HCT116 (cell line): Measurements from ENCODE around the gene CHPT1. TPM values are rescaled to one million over a fixed set of nuclear protein-coding genes. Genes with fewer than 3 reads are reported as not detected.

Source experiments
- ATAC-seq: fragments of 200-7000 bp; cut with Tn5 transposase; 2 replicates; pipeline ENCODE4 v1.9.1; 2020; ENCODE audit warnings: mild to moderate bottlenecking, moderate library complexity
- BruUV-seq: library from RNA; stranded (reverse); fragments of 400-500 nt; replicated peaks from 2 replicates; lab custom pipeline; 2021; lab: Mats Ljungman, UMichigan
- CTCF ChIA-PET: fragments of 300-600 bp; sonication (Branson Sonifier 250); formaldehyde crosslinking; loops from one replicate; lab custom pipeline; 2021; ENCODE audit warnings: antibody characterized with exemption; lab: Charles Lee
- POLR2A ChIA-PET: fragments of 300-600, 350-600 bp; sonication (Branson Sonifier 250); formaldehyde crosslinking; loops from one replicate; lab custom pipeline; 2021; ENCODE audit warnings: antibody characterized with exemption; lab: Charles Lee
- RAD21 ChIA-PET, 2 experiments: fragments of 300-600 bp; sonication (Branson Sonifier 250); formaldehyde crosslinking; loops; one replicate each; lab custom pipeline; 2023; ENCODE audit warnings: low total read pairs in 2 of 2; ENCODE audit not compliant: uncharacterized antibody in 2 of 2, unreplicated experiment in 2 of 2, low non-redundant PET in 1 of 2; lab: Charles Lee
- DNase-seq: peaks from one replicate; pipeline ENCODE4 v3.0.0-alpha.2; 2010; ENCODE audit warnings: low read depth, low spot score
- H2AFZ ChIP-seq: fragments of 200-600 bp; shearing (Covaris generic), sonication (generic); 2 replicates; pipeline ENCODE4 v1.6.1; 2017; ENCODE audit warnings: low read depth, mixed run types, mixed read lengths, antibody characterized with exemption, low read length; ENCODE audit not compliant: poor library complexity, severe bottlenecking
- H3K27ac ChIP-seq: 2 replicates; pipeline ENCODE4 v1.5.1; 2012; ENCODE audit warnings: low read depth, low read length
- H3K27me3 ChIP-seq: fragments of 200-600 bp; sonication (generic); 2 replicates; pipeline ENCODE4 v1.6.1; 2016; ENCODE audit warnings: mixed run types, low read length, mixed read lengths; ENCODE audit not compliant: insufficient read depth
- H3K36me3 ChIP-seq, 2 experiments: fragments of 200-500 bp in 1 of 2; fragments of 200-600 bp in 1 of 2; sonication (Bioruptor generic) in 1 of 2; sonication (generic) in 1 of 2; 2 replicates each; pipeline versions ENCODE4 v1.5.1 to v1.6.1; 2014 to 2016; ENCODE audit warnings: low read length in 2 of 2, inconsistent platforms in 1 of 2, mixed read lengths in 1 of 2, mixed run types in 1 of 2; ENCODE audit not compliant: insufficient read depth in 2 of 2, control insufficient read depth in 1 of 2
- H3K4me1 ChIP-seq, 2 experiments: fragments of 200-600 bp in 1 of 2; sonication (generic) in 1 of 2; 2 replicates each; pipeline versions ENCODE4 v1.5.1 to v1.6.1; 2012 to 2017; ENCODE audit warnings: low read length in 2 of 2, inconsistent platforms in 1 of 2, mild to moderate bottlenecking in 1 of 2, mixed read lengths in 1 of 2, mixed run types in 1 of 2, moderate library complexity in 1 of 2; ENCODE audit not compliant: insufficient read depth in 2 of 2, control insufficient read depth in 1 of 2
- H3K4me2 ChIP-seq: fragments of 200-600 bp; sonication (generic); 2 replicates; pipeline ENCODE4 v1.6.1; 2017; ENCODE audit warnings: mixed run types, low read length, mixed read lengths
- H3K4me3 ChIP-seq, 2 experiments: fragments of 200-600 bp in 1 of 2; sonication (generic) in 1 of 2; replicated peaks in 1 of 2; 2 replicates each; pipeline ENCODE4 v1.5.1; 2011 to 2016; ENCODE audit warnings: low read length in 2 of 2, control low read depth in 1 of 2, low read depth in 1 of 2, mild to moderate bottlenecking in 1 of 2, mixed read lengths in 1 of 2, mixed run types in 1 of 2
- H3K79me2 ChIP-seq: fragments of 200-600 bp; sonication (generic); 2 replicates; pipeline ENCODE4 v1.6.1; 2017; ENCODE audit warnings: mild to moderate bottlenecking, mixed run types, low read length, moderate library complexity, mixed read lengths; ENCODE audit not compliant: insufficient read depth
- H3K9ac ChIP-seq: fragments of 200-600 bp; sonication (generic); 2 replicates; pipeline ENCODE4 v1.6.1; 2016; ENCODE audit warnings: low read length, mixed read lengths
- H3K9me2 ChIP-seq: fragments of 200-600 bp; sonication (generic), shearing (Covaris generic); 2 replicates; pipeline ENCODE4 v1.6.1; 2017; ENCODE audit warnings: mixed run types, mild to moderate bottlenecking, moderate library complexity; ENCODE audit not compliant: insufficient read depth
- H3K9me3 ChIP-seq, 2 experiments: fragments of 200-500 bp in 1 of 2; fragments of 200-600 bp in 1 of 2; sonication (Bioruptor generic) in 1 of 2; sonication (generic) in 1 of 2; 2 replicates each; pipeline ENCODE4 v1.6.1; 2014 to 2017; ENCODE audit warnings: low read length in 2 of 2, mixed read lengths in 2 of 2, inconsistent platforms in 1 of 2, low read depth in 1 of 2, mild to moderate bottlenecking in 1 of 2, mixed run types in 1 of 2, moderate library complexity in 1 of 2; ENCODE audit not compliant: control insufficient read depth in 1 of 2, insufficient read depth in 1 of 2
- H4K20me1 ChIP-seq: fragments of 200-600 bp; sonication (generic), shearing (Covaris generic); 2 replicates; pipeline ENCODE4 v1.6.1; 2017; ENCODE audit warnings: mixed run types, mild to moderate bottlenecking, moderate library complexity; ENCODE audit not compliant: insufficient read depth
- ATF3 ChIP-seq: IDR thresholded peaks from 2 replicates; pipeline ENCODE4 v1.6.1; 2012
- CEBPB ChIP-seq: IDR thresholded peaks from 2 replicates; pipeline ENCODE4 v1.6.1; 2012; ENCODE audit warnings: low read depth
- EGR1 ChIP-seq: IDR thresholded peaks from 2 replicates; pipeline ENCODE4 v1.6.1; 2012; ENCODE audit warnings: low read depth
- JUND ChIP-seq: IDR thresholded peaks from 2 replicates; pipeline ENCODE4 v1.6.1; 2012
- POLR2A ChIP-seq: IDR thresholded peaks from 2 replicates; pipeline ENCODE4 v1.7.0; 2011; ENCODE audit warnings: borderline replicate concordance; ENCODE audit not compliant: insufficient read depth, insufficient read length; ENCODE audit errors: extremely low read depth
- POLR2AphosphoS5 ChIP-seq: IDR thresholded peaks from 2 replicates; pipeline ENCODE4 v1.6.1; 2011; ENCODE audit warnings: mild to moderate bottlenecking, low read depth, low read length, moderate library complexity
- RAD21 ChIP-seq: IDR thresholded peaks from 2 replicates; pipeline ENCODE4 v1.6.1; 2012; ENCODE audit warnings: low read depth, mild to moderate bottlenecking
- SP1 ChIP-seq: IDR thresholded peaks from 2 replicates; pipeline ENCODE4 v1.6.1; 2012; ENCODE audit warnings: low read depth
- TCF7L2 ChIP-seq: IDR thresholded peaks from 2 replicates; pipeline ENCODE4 v1.7.0; 2011; ENCODE audit warnings: borderline replicate concordance, inconsistent platforms; ENCODE audit not compliant: insufficient read depth, insufficient read length; ENCODE audit errors: extremely low read depth
- ZFX ChIP-seq: fragments of 450-650 bp; IDR thresholded peaks from 2 replicates; pipeline ENCODE4 v1.6.1; 2017
- intact Hi-C: fragments of 100-400 bp; cut with micrococcal nuclease; formaldehyde crosslinking; loops from 2 replicates; pipeline ENCODE4 v1.10.0; 2022
- total RNA-seq: library from RNA; stranded (reverse); gene quantifications from one replicate; pipeline ENCODE4 v1.2.1, GENCODE V29; 2021; ENCODE audit not compliant: unreplicated experiment

CHPT1 gene
- total RNA-seq, 1 experiment from 2014 or later = 20.1 TPM

DNA sequence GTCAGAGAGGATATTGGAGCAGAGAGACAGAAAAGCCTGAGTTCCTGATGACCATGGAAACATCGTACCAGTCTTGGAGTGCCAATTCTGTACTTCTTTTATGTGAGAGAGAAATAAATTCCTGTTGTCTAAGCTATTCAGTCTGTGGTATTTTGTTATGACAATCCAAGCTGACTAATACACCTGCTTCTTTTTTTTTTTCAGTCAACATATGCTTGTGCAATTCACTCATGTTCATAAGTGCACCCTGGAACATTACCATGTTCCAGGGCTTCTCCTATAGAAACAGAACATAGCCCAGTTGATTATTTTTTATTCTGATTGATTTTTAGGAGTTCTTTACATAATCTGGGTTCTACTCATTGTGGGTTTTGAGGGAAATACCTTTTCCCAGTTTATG, 1.7 kb upstream of the CHPT1 start:
- H3K4me1 ChIP-seq = peaks cover 8 to 15% of the 10 kb centered on the region in 2 experiments; a peak in 3 of 4 replicates
- ChIA-PET RAD21 (no interaction called here), POLR2A (no interaction called here), CTCF (no interaction called here)
- DNase-seq (no peak), ATAC-seq (no peak)
- BruUV-seq = no TSS peak
- TF ChIP-seq TCF7L2 (no peak), POLR2A (no peak), SP1 (no peak), ZFX (no peak), RAD21 (no peak), POLR2AphosphoS5 (no peak), ATF3 (no peak), CEBPB (no peak)
- intact Hi-C loops = no loop called here
- H2AFZ ChIP-seq = no peak overlapping the region
- H3K27ac ChIP-seq = no peak overlapping the region
- H3K4me3 ChIP-seq = no peak overlapping the region
- no peaks in the 10 kb centered on the region for H3K9me3 ChIP-seq
- no peak overlapping the region for H3K9ac ChIP-seq
- no peaks in the 10 kb centered on the region for H3K27me3 ChIP-seq
- no peak overlapping the region for H3K4me2 ChIP-seq
- H3K9me2 ChIP-seq = no peaks in the 10 kb centered on the region
- H3K36me3 ChIP-seq = no peaks in the 10 kb centered on the region
- no peaks in the 10 kb centered on the region for H4K20me1 ChIP-seq
- H3K79me2 ChIP-seq = peaks cover 27% of the 10 kb centered on the region

GRCh38 chr12:101696251-101697196, 916 bp upstream of the CHPT1 start:
- H3K9ac ChIP-seq = peak overlapping the region; percentile 84
- no peaks in the 10 kb centered on the region for H3K9me2 ChIP-seq
- H3K9me3 ChIP-seq = no peaks in the 10 kb centered on the region
- no peak for ATAC-seq
- H3K4me2 ChIP-seq = peak overlapping the region; percentile 97
- TF ChIP-seq EGR1 (no peak), POLR2A (no peak), JUND (no peak)
- POLR2A ChIA-PET = no interaction called here
- H3K79me2 ChIP-seq = peaks cover 35% of the 10 kb centered on the region
- CTCF ChIA-PET = no interaction called here
- no TSS peak for BruUV-seq
- RAD21 ChIA-PET = no interaction called here
- peak overlapping the region; percentile 53; the same call in 1 of the 2 replicates for H3K27ac ChIP-seq
- H3K36me3 ChIP-seq = no peaks in the 10 kb centered on the region
- no peak for DNase-seq
- peak overlapping the region; percentile 58 to 94 for H3K4me3 ChIP-seq
- H2AFZ ChIP-seq = peak overlapping the region; percentile 88
- H3K27me3 ChIP-seq = no peaks in the 10 kb centered on the region
- H3K4me1 ChIP-seq = peaks cover 8 to 15% of the 10 kb centered on the region in 2 experiments; a peak in 3 of 4 replicates
- intact Hi-C loops = no loop called here
- H4K20me1 ChIP-seq = no peaks in the 10 kb centered on the region
